Fibroblast of skin of left biceps (primary cell): Measurements from ENCODE around the gene RPS19.

Experiments used
- DNase-seq, 2 experiments: peaks; one replicate each; pipeline ENCODE4 v3.0.0-alpha.2; 2013; ENCODE audit warnings: low read depth in 2 of 2

Gene RPS19

GRCh38 chr19:41915021-41915775 is 55.1 kb downstream of the RPS19 start:
- DNase-seq, result no peak

GRCh38 chr19:41915776-41916414 is 55.8 kb downstream of the RPS19 start:
- no peak for DNase-seq

GRCh38 chr19:41917676-41918075 is 57.6 kb downstream of the RPS19 start:
- no peak for DNase-seq

GRCh38 chr19:41918095-41918494 is 58.0 kb downstream of the RPS19 start:
- no peak for DNase-seq

- no peak for DNase-seq
These were observed 58.7 kb downstream of the RPS19 start for GRCh38 chr19:41918653-41919244.

GRCh38 chr19:41919948-41920712 is 60.1 kb downstream of the RPS19 start:
- DNase-seq, result no peak

GRCh38 chr19:41920882-41921576 is 61.0 kb downstream of the RPS19 start:
- DNase-seq, result no peak

GRCh38 chr19:41921577-41922576 is 61.8 kb downstream of the RPS19 start:
- no peak for DNase-seq
